ENCODE data around the gene BRD8.

GRCh38 chr5:138091685-138092084, 86.7 kb downstream of the BRD8 start:
- TF ChIP-seq CTCF (IDR thresholded peaks at IDR 0.05) (no peak), POLR2A (IDR thresholded peaks at IDR 0.05) (no peak)

All from esophagus squamous epithelium (tissue), 4 donors.